Stimulated activated CD8-positive, alpha-beta memory T cell treated with anti-CD3 and anti-CD28 coated beads, Interleukin-4, amount 100 ng/mL, for 4 hours (primary cell): ENCODE data around the gene NADSYN1.
A peak's percentile ranks its signal among the peaks of the same experiment; 100 is the strongest.

Source experiments
- DNase-seq, 2 donors: peaks; one replicate each; pipeline ENCODE4 v3.0.0-alpha.2; 2020; ENCODE audit warnings: low read depth in 2 of 2, low spot score in 1 of 2

The NADSYN1 gene

GRCh38 chr11:71450939-71451338 lies 2.1 kb upstream of the NADSYN1 start:
- no peak for DNase-seq

- no peak for DNase-seq
Measured at GRCh38 chr11:71451596-71452198, 1.3 kb upstream of the NADSYN1 start.

GRCh38 chr11:71452199-71453036 lies 585 bp upstream of the NADSYN1 start:
- DNase-seq: peak in 1 of 2 donors; percentile 29

GRCh38 chr11:71453918-71454304 lies 908 bp downstream of the NADSYN1 start:
- DNase-seq: no peak

- DNase-seq: no peak
Measured at GRCh38 chr11:71454470-71455113, 1.6 kb downstream of the NADSYN1 start.

- DNase-seq: no peak
Measured at GRCh38 chr11:71456294-71456693, 3.3 kb downstream of the NADSYN1 start.

- DNase-seq: no peak
Measured at GRCh38 chr11:71456831-71457230, 3.8 kb downstream of the NADSYN1 start.

- DNase-seq: no peak
Measured at GRCh38 chr11:71458146-71459070, 5.4 kb downstream of the NADSYN1 start.

GRCh38 chr11:71459076-71459766 lies 6.2 kb downstream of the NADSYN1 start:
- DNase-seq: no peak

- DNase-seq: no peak
Measured at GRCh38 chr11:71459767-71460320, 6.8 kb downstream of the NADSYN1 start.

GRCh38 chr11:71461696-71462095 lies 8.7 kb downstream of the NADSYN1 start:
- DNase-seq: no peak

- DNase-seq: no peak
Measured at GRCh38 chr11:71462726-71463125, 9.7 kb downstream of the NADSYN1 start.

GRCh38 chr11:71463331-71464211 lies 10.6 kb downstream of the NADSYN1 start:
- no peak for DNase-seq

- no peak for DNase-seq
Measured at GRCh38 chr11:71465054-71465453, 12.1 kb downstream of the NADSYN1 start.

GRCh38 chr11:71466358-71466757 lies 13.4 kb downstream of the NADSYN1 start:
- no peak for DNase-seq

- no peak for DNase-seq
Measured at GRCh38 chr11:71467164-71467563, 14.2 kb downstream of the NADSYN1 start.

- no peak for DNase-seq
Measured at GRCh38 chr11:71470946-71471345, 17.9 kb downstream of the NADSYN1 start.

- DNase-seq: no peak
Measured at GRCh38 chr11:71472357-71472885, 19.4 kb downstream of the NADSYN1 start.
